Left renal pelvis (tissue), 4 donors: ENCODE results near the gene RSU1. TPM values are rescaled to one million over a fixed set of nuclear protein-coding genes. Genes with fewer than 3 reads are reported as not detected.

Source experiments
- DNase-seq, 4 donors: peaks; one replicate each; pipeline ENCODE4 v3.0.0-alpha.2; 2013; ENCODE audit warnings: low read depth in 4 of 4, low spot score in 3 of 4
- polyA plus RNA-seq, 4 donors: library from polyadenylated mRNA; unstranded; fragments of 120-200 nt; gene quantifications; one replicate each; pipeline ENCODE4 v1.2.1, GENCODE V29; 2013; ENCODE audit not compliant: insufficient read length in 4 of 4

Gene RSU1
- polyA plus RNA-seq, 4 donors: 65.7 to 116 (median 91.0) TPM

- DNase-seq: no peak
These were observed 130.9 kb downstream of the RSU1 start for GRCh38 chr10:16686054-16686902.

- no peak for DNase-seq
These were observed 131.7 kb downstream of the RSU1 start for GRCh38 chr10:16685551-16685950.

GRCh38 chr10:16681521-16681920 lies 135.7 kb downstream of the RSU1 start:
- no peak for DNase-seq

- no peak for DNase-seq
These were observed 137.7 kb downstream of the RSU1 start for GRCh38 chr10:16679511-16679910.

GRCh38 chr10:16675334-16675733 lies 141.9 kb downstream of the RSU1 start:
- no peak for DNase-seq

- DNase-seq: no peak
These were observed 143.0 kb downstream of the RSU1 start for GRCh38 chr10:16674147-16674703.

GRCh38 chr10:16673443-16673842 lies 143.8 kb downstream of the RSU1 start:
- no peak for DNase-seq

GRCh38 chr10:16663444-16663843 lies 153.8 kb downstream of the RSU1 start:
- DNase-seq: no peak

GRCh38 chr10:16662923-16663322 lies 154.3 kb downstream of the RSU1 start:
- no peak for DNase-seq

GRCh38 chr10:16656895-16657294 lies 160.3 kb downstream of the RSU1 start:
- no peak for DNase-seq

GRCh38 chr10:16653224-16653623 lies 164.0 kb downstream of the RSU1 start:
- no peak for DNase-seq

- no peak for DNase-seq
These were observed 165.1 kb downstream of the RSU1 start for GRCh38 chr10:16652154-16652553.

- DNase-seq: no peak
These were observed 167.5 kb downstream of the RSU1 start for GRCh38 chr10:16649757-16650156.

- DNase-seq: no peak
These were observed 168.9 kb downstream of the RSU1 start for GRCh38 chr10:16648366-16648765.

GRCh38 chr10:16646181-16647059 lies 170.8 kb downstream of the RSU1 start:
- no peak for DNase-seq

- DNase-seq: no peak
These were observed 173.1 kb downstream of the RSU1 start for GRCh38 chr10:16644146-16644545.

GRCh38 chr10:16643502-16643901 lies 173.7 kb downstream of the RSU1 start:
- no peak for DNase-seq

GRCh38 chr10:16640153-16640552 lies 177.1 kb downstream of the RSU1 start:
- DNase-seq: no peak

GRCh38 chr10:16639471-16639870 lies 177.8 kb downstream of the RSU1 start:
- no peak for DNase-seq

GRCh38 chr10:16632996-16633395 lies 184.2 kb downstream of the RSU1 start:
- DNase-seq: no peak

GRCh38 chr10:16626697-16627096 lies 190.5 kb downstream of the RSU1 start:
- no peak for DNase-seq
